Measurements from ENCODE around the gene ACO1.

DNA sequence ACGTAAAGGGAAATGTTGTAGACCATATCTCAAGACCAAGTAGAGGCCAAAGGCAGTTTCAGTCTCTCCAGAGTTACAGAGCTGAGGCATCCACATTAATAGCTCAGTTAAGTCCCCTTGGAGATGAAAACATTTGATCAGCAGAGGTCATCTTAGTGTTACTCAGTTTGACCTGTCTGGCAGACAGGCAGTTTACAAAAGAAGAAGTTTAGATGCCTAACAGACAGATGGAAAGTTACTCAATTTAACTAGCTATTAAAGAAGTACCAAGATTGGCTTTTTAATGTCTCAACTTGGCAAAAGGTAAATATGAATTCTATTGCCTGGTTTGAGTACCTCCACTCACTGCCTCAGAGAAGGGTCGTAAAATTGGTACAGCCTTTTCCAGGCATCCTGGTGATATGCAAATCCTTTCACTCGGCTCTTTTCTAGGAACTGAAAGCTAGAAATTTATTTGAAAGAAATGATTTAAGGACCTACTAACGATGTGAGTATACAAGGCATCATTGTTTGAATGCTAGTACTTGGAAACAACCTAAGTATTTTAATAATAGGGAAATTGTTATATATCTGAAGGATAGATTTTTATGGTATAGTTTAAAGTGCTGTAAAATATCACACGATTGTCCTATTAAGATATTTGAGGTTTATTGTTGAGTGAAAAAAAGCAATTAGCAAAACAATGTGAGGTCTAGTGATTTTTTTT lies 14.8 kb downstream of the ACO1 start:
- TF ChIP-seq, protein P1, sequence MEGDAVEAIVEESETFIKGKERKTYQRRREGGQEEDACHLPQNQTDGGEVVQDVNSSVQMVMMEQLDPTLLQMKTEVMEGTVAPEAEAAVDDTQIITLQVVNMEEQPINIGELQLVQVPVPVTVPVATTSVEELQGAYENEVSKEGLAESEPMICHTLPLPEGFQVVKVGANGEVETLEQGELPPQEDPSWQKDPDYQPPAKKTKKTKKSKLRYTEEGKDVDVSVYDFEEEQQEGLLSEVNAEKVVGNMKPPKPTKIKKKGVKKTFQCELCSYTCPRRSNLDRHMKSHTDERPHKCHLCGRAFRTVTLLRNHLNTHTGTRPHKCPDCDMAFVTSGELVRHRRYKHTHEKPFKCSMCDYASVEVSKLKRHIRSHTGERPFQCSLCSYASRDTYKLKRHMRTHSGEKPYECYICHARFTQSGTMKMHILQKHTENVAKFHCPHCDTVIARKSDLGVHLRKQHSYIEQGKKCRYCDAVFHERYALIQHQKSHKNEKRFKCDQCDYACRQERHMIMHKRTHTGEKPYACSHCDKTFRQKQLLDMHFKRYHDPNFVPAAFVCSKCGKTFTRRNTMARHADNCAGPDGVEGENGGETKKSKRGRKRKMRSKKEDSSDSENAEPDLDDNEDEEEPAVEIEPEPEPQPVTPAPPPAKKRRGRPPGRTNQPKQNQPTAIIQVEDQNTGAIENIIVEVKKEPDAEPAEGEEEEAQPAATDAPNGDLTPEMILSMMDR (IDR thresholded peaks at IDR 0.05) = no peak
- no peak for TF ChIP-seq POLR2A (IDR thresholded peaks at IDR 0.05)
